Epithelial cell of proximal tubule (primary cell): ENCODE results near the gene SHMT1. TPM values are rescaled to one million over a fixed set of nuclear protein-coding genes. Genes with fewer than 3 reads are reported as not detected.
"Not testable (repeated sequence)": the region's sequence is repeated elsewhere in the genome, so short reads cannot be mapped to it uniquely, and the experiment has no call there.

ENCODE experiments used
- DNase-seq: peaks from one replicate; pipeline ENCODE4 v3.0.0-alpha.2; 2011; ENCODE audit warnings: low read depth
- H3K4me3 ChIP-seq: 2 replicates; pipeline ENCODE4 v1.5.1; 2011; ENCODE audit warnings: low read depth, mild to moderate bottlenecking, low read length
- total RNA-seq: library from RNA; depleted of rRNA; stranded (reverse); fragments of >200 nt; gene quantifications from 2 replicates; pipeline ENCODE4 v1.2.3, GENCODE V29; 2015
- TF ChIP-seq, protein P1 (sequence below): conservative IDR thresholded peaks from 2 replicates; pipeline ENCODE4 v1.5.1; 2012; ENCODE audit warnings: low read depth, mild to moderate bottlenecking, low read length

Gene SHMT1
- total RNA-seq, 1 donor from 2014 or later, result 21.2 TPM

DNA sequence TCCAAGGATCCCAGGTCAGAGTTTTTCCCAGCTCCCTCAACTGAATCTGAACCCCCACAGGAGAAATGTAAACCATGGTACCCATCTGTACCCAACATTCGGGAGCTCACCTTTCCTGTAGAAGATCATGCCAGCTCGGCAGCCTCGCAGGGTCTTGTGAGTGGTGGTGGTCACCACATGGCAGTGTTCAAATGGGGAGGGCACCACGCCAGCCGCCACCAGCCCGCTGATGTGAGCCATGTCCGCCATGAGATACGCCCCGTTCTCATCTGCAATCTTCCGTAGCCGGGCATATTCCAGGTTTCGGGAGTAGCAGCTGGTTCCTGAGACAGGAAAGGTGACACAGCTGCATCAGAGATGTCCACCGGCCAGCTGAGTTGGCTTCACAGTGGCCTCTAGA lies 23.4 kb downstream of the SHMT1 start:
- H3K4me3 ChIP-seq, result no peak overlapping the region
- TF ChIP-seq, protein P1, sequence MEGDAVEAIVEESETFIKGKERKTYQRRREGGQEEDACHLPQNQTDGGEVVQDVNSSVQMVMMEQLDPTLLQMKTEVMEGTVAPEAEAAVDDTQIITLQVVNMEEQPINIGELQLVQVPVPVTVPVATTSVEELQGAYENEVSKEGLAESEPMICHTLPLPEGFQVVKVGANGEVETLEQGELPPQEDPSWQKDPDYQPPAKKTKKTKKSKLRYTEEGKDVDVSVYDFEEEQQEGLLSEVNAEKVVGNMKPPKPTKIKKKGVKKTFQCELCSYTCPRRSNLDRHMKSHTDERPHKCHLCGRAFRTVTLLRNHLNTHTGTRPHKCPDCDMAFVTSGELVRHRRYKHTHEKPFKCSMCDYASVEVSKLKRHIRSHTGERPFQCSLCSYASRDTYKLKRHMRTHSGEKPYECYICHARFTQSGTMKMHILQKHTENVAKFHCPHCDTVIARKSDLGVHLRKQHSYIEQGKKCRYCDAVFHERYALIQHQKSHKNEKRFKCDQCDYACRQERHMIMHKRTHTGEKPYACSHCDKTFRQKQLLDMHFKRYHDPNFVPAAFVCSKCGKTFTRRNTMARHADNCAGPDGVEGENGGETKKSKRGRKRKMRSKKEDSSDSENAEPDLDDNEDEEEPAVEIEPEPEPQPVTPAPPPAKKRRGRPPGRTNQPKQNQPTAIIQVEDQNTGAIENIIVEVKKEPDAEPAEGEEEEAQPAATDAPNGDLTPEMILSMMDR, result no peak

DNA sequence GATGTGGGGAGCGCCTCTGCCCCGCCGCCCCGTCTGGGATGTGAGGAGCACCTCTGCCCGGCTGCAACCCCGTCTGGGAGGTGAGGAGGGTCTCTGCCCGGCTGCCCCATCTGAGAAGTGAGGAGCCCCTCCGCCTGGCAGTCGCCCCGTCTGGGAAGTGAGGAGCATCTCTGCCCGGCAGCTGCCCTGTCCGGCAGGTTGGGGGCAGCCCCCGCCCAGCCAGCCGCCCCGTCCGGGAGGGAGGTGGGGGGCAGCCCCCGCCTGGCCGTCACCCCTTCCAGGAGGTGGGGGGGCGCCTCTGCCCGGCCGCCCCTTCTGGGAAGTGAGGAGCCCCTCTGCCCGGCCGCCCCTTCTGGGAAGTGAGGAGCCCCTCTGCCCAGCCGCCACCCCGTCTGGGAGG lies 25.2 kb downstream of the SHMT1 start:
- not testable (repeated sequence) for H3K4me3 ChIP-seq, DNase-seq

More for the DNA sequence above, 23.4 kb downstream of the SHMT1 start:
- DNase-seq, result no peak

DNA sequence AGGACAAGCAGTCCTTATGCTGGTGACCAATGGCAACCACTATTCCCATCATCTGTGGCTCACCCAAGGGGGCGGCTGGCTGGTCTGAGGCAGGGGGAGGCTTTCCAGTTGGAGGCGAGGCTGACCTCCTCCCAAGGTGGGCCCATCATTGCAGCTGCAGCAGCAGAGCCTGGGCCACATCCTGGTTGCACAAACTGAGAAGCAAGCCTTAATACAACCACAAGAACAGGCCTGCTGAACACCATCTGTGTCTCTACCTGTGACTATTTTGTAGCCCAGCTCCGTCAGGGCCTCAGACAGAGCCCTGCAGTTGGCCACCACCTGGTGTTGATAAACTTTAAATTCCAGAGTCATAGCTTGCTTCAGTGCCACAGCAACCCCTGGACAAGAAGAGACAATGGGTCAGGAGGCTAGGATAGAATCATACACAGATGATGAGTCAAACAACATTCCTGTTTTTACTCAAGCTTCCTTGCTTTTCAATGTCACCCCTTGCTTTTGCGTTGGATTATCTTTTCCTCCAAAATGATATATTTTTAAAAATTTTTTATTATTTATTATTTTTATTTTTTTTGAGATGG lies 30.4 kb downstream of the SHMT1 start:
- no peak overlapping the region for H3K4me3 ChIP-seq
- DNase-seq, result no peak
- TF ChIP-seq, protein P1, result no peak

DNA sequence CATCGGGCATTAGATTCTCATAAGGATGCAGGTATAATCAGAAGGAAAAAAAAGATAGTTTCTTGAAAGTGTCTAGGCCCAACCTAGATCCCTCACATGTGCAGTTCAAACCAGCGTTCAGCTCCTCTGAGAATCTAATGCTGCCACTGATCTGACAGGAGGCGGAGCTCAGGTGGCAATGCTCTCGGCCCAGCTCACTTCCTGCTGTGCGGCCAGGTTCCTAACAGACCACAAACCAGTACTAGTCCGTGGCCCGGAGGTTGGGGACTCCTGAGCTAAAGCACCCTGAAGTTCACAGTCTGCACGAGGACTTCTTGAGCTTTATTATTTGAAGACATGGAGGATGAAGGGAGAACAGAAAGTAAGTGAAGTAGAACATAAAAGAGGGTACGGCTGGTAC lies 31.5 kb downstream of the SHMT1 start:
- DNase-seq, result no peak

DNA sequence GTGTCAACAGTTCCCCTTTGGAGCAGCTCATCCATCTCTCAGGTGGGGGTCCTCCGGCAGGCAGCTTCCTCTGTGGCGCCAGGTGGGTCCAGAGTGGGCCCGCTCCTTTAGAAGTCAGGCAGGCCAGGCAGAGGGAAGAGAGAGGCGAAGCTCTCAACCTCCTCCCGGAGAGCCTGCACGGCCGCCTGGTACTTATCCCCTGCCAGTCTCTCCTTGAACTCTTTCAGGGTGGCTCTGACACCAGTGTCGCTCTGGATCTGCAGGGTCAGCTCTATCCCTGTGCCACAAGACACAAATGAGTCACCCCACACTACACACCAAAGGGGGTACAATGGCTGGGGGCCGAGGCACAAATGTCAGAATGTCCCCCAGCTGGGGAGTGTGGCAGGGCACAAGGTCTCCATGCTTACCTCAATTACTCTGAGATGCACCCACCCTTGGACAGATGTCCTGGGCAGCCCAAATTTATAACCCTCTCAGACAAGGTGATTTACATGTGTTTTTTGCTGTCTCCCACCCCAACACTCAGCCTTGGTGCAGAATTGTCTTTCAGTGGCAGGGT lies 34.6 kb downstream of the SHMT1 start:
- H3K4me3 ChIP-seq, result no peak overlapping the region
- DNase-seq, result no peak
- TF ChIP-seq, protein P1, result no peak

More for the DNA sequence above, 31.5 kb downstream of the SHMT1 start:
- TF ChIP-seq, protein P1, result no peak
- H3K4me3 ChIP-seq, result no peak overlapping the region

DNA sequence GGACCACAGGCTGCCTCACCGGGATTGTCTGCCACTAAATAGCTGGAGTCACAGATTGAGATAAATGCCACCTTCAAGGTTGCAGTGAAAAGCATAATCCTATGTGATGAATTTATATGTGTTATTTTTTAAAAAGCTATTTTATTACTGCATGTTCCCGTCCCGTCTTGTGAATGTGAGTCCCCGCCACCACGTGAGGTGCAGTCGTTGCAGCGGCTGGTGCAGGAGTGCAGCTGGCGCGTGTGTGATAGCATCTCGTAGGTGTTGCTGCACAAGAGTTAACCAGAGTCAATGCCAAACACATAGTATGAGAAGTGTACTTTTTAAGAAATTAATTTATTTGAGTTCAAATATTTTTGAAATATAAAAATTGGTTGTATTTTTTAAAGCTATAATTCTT lies 35.8 kb downstream of the SHMT1 start:
- no peak overlapping the region for H3K4me3 ChIP-seq
- DNase-seq, result no peak
- TF ChIP-seq, protein P1, result no peak

DNA sequence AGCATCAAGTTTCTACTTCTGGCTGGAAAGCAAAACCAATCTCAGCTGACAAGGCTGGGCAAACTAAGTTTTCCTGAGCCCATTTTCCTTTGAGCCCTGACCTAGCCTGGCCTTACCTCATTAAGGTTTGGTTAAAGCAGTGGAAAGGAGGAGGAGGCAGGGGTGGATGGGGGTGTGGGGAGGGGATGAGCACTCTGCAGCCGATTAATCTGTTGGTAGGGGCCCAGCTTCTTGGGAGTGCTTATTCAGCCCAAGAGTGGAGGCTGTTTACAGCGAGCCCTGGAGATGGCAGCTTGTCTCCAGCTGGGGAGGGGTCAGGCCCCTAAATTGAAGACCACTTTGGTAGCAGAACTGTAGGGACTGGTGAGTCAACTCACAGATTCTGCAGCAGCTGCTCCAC lies 36.3 kb downstream of the SHMT1 start:
- DNase-seq, result no peak
- H3K4me3 ChIP-seq, result no peak overlapping the region
- TF ChIP-seq, protein P1, result no peak
